Activated naive CD8-positive, alpha-beta T cell treated with anti-CD3 and anti-CD28 coated beads, Interleukin-2, amount 50 U/mL, for 16 hours (primary cell): ENCODE results near the gene CCDC74A.
"Not testable (repeated sequence)": the region's sequence is repeated elsewhere in the genome, so short reads cannot be mapped to it uniquely, and the experiment has no call there.

Source experiments
- DNase-seq: peaks from one replicate; pipeline ENCODE4 v3.0.0-alpha.2; 2020; ENCODE audit warnings: low read depth, low spot score

Gene CCDC74A

GRCh38 chr2:131527131-131528001 lies at the start of gene CCDC74A:
CCDC74A (plus strand) TSS chr2:131527888; CDS start chr2:131527971, 83 bp downstream.
- DNase-seq, result peak; percentile 48

- DNase-seq, result not testable (repeated sequence)
These were observed 49.4 kb upstream of the CCDC74A start for GRCh38 chr2:131478074-131478849.

GRCh38 chr2:131478850-131479461 lies 48.7 kb upstream of the CCDC74A start:
- DNase-seq, result not testable (repeated sequence)

GRCh38 chr2:131480351-131480750 lies 47.3 kb upstream of the CCDC74A start:
- not testable (repeated sequence) for DNase-seq

- DNase-seq, result not testable (repeated sequence)
These were observed 45.1 kb upstream of the CCDC74A start for GRCh38 chr2:131482506-131483155.

GRCh38 chr2:131483981-131484820 lies 43.5 kb upstream of the CCDC74A start:
- DNase-seq, result not testable (repeated sequence)

GRCh38 chr2:131484906-131485460 lies 42.7 kb upstream of the CCDC74A start:
- not testable (repeated sequence) for DNase-seq

- DNase-seq, result not testable (repeated sequence)
These were observed 41.3 kb upstream of the CCDC74A start for GRCh38 chr2:131486201-131486902.

- no peak for DNase-seq
These were observed 39.1 kb upstream of the CCDC74A start for GRCh38 chr2:131488306-131489205.

GRCh38 chr2:131490616-131491468 lies 36.8 kb upstream of the CCDC74A start:
- DNase-seq, result not testable (repeated sequence)

GRCh38 chr2:131491469-131491836 lies 36.2 kb upstream of the CCDC74A start:
- DNase-seq, result not testable (repeated sequence)

- DNase-seq, result not testable (repeated sequence)
These were observed 35.7 kb upstream of the CCDC74A start, which contains the start of gene MZT2A for GRCh38 chr2:131492015-131492417. MZT2A (minus strand) TSS chr2:131492397; CDS start chr2:131492376, 21 bp downstream.

GRCh38 chr2:131492418-131493198 lies 35.1 kb upstream of the CCDC74A start:
- peak; percentile 87 for DNase-seq

- no peak for DNase-seq
These were observed 34.3 kb upstream of the CCDC74A start for GRCh38 chr2:131493199-131493968.

GRCh38 chr2:131495506-131495905 lies 32.2 kb upstream of the CCDC74A start:
- DNase-seq, result not testable (repeated sequence)
